PC-3 (cell line): Measurements from ENCODE around the gene ARSB.

Experiments used
- EZH2 ChIP-seq: fragments of 300-600 bp; sonication (generic); IDR thresholded peaks from one replicate; pipeline ENCODE4 v1.6.1; 2017; ENCODE audit warnings: antibody characterized with exemption, mild to moderate bottlenecking, low read length; ENCODE audit not compliant: unreplicated experiment
- EZH2phosphoT487 ChIP-seq: fragments of 300-600 bp; sonication (generic); IDR thresholded peaks from 2 replicates; pipeline ENCODE4 v1.6.1; 2018; ENCODE audit warnings: mild to moderate bottlenecking, antibody characterized with exemption, low read length, borderline replicate concordance
- TF ChIP-seq, protein P1 (sequence below): fragments of 300-600 bp; sonication (generic); conservative IDR thresholded peaks from 2 replicates; pipeline ENCODE4 v1.5.1; 2017; ENCODE audit warnings: antibody characterized with exemption, low read depth, mild to moderate bottlenecking, low read length

GRCh38 chr5:78766412-78766762 lies 218.7 kb downstream of the ARSB start:
- TF ChIP-seq EZH2 (no peak), EZH2phosphoT487 (no peak)
- TF ChIP-seq, protein P1, sequence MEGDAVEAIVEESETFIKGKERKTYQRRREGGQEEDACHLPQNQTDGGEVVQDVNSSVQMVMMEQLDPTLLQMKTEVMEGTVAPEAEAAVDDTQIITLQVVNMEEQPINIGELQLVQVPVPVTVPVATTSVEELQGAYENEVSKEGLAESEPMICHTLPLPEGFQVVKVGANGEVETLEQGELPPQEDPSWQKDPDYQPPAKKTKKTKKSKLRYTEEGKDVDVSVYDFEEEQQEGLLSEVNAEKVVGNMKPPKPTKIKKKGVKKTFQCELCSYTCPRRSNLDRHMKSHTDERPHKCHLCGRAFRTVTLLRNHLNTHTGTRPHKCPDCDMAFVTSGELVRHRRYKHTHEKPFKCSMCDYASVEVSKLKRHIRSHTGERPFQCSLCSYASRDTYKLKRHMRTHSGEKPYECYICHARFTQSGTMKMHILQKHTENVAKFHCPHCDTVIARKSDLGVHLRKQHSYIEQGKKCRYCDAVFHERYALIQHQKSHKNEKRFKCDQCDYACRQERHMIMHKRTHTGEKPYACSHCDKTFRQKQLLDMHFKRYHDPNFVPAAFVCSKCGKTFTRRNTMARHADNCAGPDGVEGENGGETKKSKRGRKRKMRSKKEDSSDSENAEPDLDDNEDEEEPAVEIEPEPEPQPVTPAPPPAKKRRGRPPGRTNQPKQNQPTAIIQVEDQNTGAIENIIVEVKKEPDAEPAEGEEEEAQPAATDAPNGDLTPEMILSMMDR, result no peak
